Osteoblast (primary cell): Measurements from ENCODE around the gene ABCC1. TPM values are rescaled to one million over a fixed set of nuclear protein-coding genes. Genes with fewer than 3 reads are reported as not detected.

Experiments used
- DNase-seq: peaks from one replicate; pipeline ENCODE4 v3.0.0; 2011; ENCODE audit warnings: low spot score, mixed read lengths; ENCODE audit not compliant: insufficient read length; ENCODE audit errors: missing footprints
- H2AFZ ChIP-seq: 2 replicates; pipeline ENCODE4 v1.6.0; 2011; ENCODE audit warnings: mild to moderate bottlenecking, low read length
- H3K27ac ChIP-seq: 2 replicates; pipeline ENCODE4 v1.5.1; 2011; ENCODE audit warnings: mild to moderate bottlenecking, low read depth, low read length, moderate library complexity
- H3K27me3 ChIP-seq: 2 replicates; pipeline ENCODE4 v1.6.0; 2012; ENCODE audit warnings: mild to moderate bottlenecking, control low read depth, inconsistent platforms, low read length, moderate library complexity; ENCODE audit not compliant: insufficient read depth
- H3K36me3 ChIP-seq: 2 replicates; pipeline ENCODE4 v1.5.1; 2011; ENCODE audit warnings: mild to moderate bottlenecking, low read length, control low read depth, moderate library complexity; ENCODE audit not compliant: insufficient read depth
- H3K4me1 ChIP-seq: 2 replicates; pipeline ENCODE4 v1.5.1; 2011; ENCODE audit warnings: mild to moderate bottlenecking, low read length, control low read depth, moderate library complexity; ENCODE audit not compliant: insufficient read depth
- H3K4me2 ChIP-seq: 2 replicates; pipeline ENCODE4 v1.6.0; 2011; ENCODE audit warnings: mild to moderate bottlenecking, low read length; ENCODE audit not compliant: insufficient read depth
- H3K4me3 ChIP-seq: fragments of 200-600 bp; sonication (generic); 3 replicates; pipeline ENCODE4 v1.5.1; 2012; ENCODE audit warnings: mild to moderate bottlenecking, low read length, inconsistent platforms; ENCODE audit not compliant: insufficient read depth
- H3K79me2 ChIP-seq: 2 replicates; pipeline ENCODE4 v1.6.0; 2012; ENCODE audit warnings: mild to moderate bottlenecking, low read length, control low read depth, inconsistent platforms; ENCODE audit not compliant: insufficient read depth
- H3K9me3 ChIP-seq: 2 replicates; pipeline ENCODE4 v1.5.1; 2011; ENCODE audit warnings: low read depth, low read length, control low read depth
- H4K20me1 ChIP-seq: 2 replicates; pipeline ENCODE4 v1.6.0; 2012; ENCODE audit warnings: mild to moderate bottlenecking, low read length, control low read depth; ENCODE audit not compliant: insufficient read depth
- total RNA-seq: library from RNA; depleted of rRNA; stranded (reverse); fragments of >200 nt; gene quantifications from 2 replicates; pipeline ENCODE4 v1.2.3, GENCODE V29; 2012
- TF ChIP-seq, protein P1 (sequence below): IDR thresholded peaks from 2 replicates; pipeline ENCODE4 v1.5.1; 2011; ENCODE audit warnings: mild to moderate bottlenecking, low read depth, low read length, moderate library complexity; ENCODE audit errors: extremely low read depth

The ABCC1 gene
- total RNA-seq, 1 donor: 33.7 TPM

DNA sequence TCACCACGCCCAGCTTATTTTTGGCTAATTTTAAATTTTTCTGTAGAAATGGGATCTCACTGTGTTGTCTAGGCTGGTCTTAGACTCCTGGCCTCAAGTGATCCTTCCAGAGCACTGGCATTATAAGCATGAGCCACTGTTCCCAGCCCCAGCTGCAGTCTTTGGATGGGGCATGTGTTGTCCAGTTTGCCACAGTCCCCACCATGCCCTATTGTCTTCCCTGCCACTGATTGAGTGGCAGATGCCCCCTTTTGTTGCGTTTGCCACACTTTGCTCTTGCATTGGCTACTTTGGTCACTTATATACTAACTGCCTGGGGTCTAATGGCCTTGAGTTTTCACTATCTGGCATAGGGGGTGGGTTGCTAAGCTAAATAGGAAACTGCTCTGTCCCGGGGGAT lies 60.8 kb downstream of the ABCC1 start:
- no peak overlapping the region for H3K4me2 ChIP-seq
- H3K27me3 ChIP-seq: no peaks in the 10 kb centered on the region
- H3K9me3 ChIP-seq: no peaks in the 10 kb centered on the region
- peaks cover 17% of the 10 kb centered on the region for H3K36me3 ChIP-seq
- H2AFZ ChIP-seq: no peak overlapping the region
- H3K4me3 ChIP-seq: no peak overlapping the region
- peaks cover 37% of the 10 kb centered on the region for H3K79me2 ChIP-seq
- H3K4me1 ChIP-seq: peaks cover 17% of the 10 kb centered on the region
- peaks cover 11% of the 10 kb centered on the region for H4K20me1 ChIP-seq
- TF ChIP-seq, protein P1, sequence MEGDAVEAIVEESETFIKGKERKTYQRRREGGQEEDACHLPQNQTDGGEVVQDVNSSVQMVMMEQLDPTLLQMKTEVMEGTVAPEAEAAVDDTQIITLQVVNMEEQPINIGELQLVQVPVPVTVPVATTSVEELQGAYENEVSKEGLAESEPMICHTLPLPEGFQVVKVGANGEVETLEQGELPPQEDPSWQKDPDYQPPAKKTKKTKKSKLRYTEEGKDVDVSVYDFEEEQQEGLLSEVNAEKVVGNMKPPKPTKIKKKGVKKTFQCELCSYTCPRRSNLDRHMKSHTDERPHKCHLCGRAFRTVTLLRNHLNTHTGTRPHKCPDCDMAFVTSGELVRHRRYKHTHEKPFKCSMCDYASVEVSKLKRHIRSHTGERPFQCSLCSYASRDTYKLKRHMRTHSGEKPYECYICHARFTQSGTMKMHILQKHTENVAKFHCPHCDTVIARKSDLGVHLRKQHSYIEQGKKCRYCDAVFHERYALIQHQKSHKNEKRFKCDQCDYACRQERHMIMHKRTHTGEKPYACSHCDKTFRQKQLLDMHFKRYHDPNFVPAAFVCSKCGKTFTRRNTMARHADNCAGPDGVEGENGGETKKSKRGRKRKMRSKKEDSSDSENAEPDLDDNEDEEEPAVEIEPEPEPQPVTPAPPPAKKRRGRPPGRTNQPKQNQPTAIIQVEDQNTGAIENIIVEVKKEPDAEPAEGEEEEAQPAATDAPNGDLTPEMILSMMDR: no peak
- no peak for DNase-seq
- H3K27ac ChIP-seq: no peak overlapping the region

DNA sequence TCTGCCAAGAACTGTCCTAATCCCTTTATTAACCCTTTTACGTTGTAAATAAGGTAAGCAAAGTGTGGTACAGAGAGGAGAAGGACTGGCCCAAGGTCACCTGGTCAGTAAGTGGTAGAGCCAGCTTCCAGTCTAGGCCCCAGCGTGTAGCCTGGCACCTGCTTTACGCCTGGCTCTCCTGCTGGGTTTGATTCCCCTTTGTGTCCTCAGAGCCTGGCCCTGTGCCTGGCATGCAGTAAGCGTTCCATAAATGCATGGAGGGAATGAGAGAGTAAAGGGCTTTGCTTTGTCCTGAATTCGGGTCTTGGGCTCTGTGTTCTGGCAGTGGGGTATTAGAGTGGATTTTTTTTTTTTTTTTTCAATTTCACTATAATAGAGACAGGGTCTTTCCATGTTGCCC lies 62.7 kb downstream of the ABCC1 start:
- no peak overlapping the region for H3K27ac ChIP-seq
- no peak for DNase-seq
- H4K20me1 ChIP-seq: peaks cover 11% of the 10 kb centered on the region
- no peak overlapping the region for H3K4me2 ChIP-seq
- H3K36me3 ChIP-seq: peaks cover 23% of the 10 kb centered on the region
- peaks cover 5% of the 10 kb centered on the region for H3K4me1 ChIP-seq
- no peaks in the 10 kb centered on the region for H3K9me3 ChIP-seq
- H3K27me3 ChIP-seq: no peaks in the 10 kb centered on the region
- no peak overlapping the region for H3K4me3 ChIP-seq
- no peak overlapping the region for H2AFZ ChIP-seq
- peaks cover 29% of the 10 kb centered on the region for H3K79me2 ChIP-seq
- TF ChIP-seq, protein P1: no peak

DNA sequence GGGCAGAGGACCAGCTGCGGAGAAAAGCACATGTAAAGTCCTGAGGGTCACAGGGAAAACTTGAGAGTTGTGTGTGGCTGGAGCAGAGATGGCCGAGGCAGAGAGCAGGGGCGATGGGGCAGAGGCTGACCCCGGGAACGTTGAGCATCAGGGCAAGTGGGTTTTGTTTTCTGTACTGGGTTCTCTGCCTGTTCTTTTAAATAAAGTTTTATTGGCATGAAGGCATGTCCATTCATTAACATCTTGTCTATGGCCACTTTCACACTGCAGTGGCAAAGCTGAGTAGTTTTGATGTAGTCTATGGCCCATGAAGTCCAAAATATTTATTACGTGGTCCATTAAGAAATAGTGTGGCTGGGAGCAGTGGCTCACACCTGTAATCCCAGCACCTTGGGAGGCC lies 64.4 kb downstream of the ABCC1 start:
- Histone ChIP-seq H3K4me2 (no peak overlapping the region), H4K20me1 (peaks cover 11% of the 10 kb centered on the region), H3K9me3 (no peaks in the 10 kb centered on the region), H2AFZ (no peak overlapping the region), H3K27me3 (no peaks in the 10 kb centered on the region), H3K27ac (no peak overlapping the region), H3K4me3 (no peak overlapping the region), H3K36me3 (peaks cover 32% of the 10 kb centered on the region), H3K4me1 (peaks cover 15% of the 10 kb centered on the region), H3K79me2 (peaks cover 24% of the 10 kb centered on the region)
- TF ChIP-seq, protein P1: no peak
- no peak for DNase-seq

DNA sequence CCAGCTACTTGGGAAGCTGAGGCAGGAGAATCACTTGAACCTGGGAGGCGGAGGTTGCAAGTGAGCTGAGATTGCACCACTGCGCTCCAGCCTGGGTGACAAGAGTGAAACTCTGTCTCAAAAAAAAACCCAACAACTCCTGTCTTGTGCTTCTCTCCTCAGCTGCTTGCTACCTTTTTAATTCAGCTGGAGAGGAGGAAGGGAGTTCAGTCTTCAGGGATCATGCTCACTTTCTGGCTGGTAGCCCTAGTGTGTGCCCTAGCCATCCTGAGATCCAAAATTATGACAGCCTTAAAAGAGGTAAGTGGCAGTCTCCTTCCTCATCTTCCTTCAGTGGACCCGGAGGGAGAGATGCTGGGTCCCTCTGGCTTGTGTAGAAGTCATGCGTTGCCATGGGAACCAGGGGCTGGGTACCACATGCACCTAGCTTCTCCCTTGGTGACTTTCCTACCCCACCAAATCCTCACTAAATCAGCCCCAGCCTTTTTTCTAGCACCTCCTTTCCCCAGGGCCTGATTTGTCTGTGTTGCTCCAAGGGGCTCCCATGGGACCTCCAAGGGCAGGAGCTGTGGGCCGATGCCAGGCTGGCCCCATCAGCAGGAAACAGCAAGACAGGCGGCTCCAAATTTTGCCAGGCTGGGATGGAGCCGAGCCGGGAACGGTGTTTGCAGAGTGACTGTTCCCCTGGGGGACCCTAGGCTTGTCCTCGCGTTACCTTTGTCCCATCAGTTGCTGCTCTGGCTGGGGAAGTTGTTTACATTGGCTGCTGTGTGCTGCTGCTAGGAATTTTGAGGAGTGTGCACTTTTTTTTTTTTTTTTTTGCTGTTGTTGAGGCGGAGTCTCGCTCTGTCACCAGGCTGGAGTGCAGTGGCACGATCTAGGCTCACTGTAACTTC lies 65.2 kb downstream of the ABCC1 start:
- Histone ChIP-seq H2AFZ (no peak overlapping the region), H3K27ac (no peak overlapping the region), H3K36me3 (peaks cover 31% of the 10 kb centered on the region), H3K4me2 (no peak overlapping the region), H3K4me1 (peaks cover 23% of the 10 kb centered on the region), H3K79me2 (peaks cover 18% of the 10 kb centered on the region), H3K4me3 (no peak overlapping the region), H3K27me3 (no peaks in the 10 kb centered on the region), H4K20me1 (peaks cover 11% of the 10 kb centered on the region), H3K9me3 (no peaks in the 10 kb centered on the region)
- peak; percentile 82 for DNase-seq
- TF ChIP-seq, protein P1: no peak
